ENCODE measurements around the gene HACE1.
A peak's percentile ranks its signal among the peaks of the same experiment; 100 is the strongest.

Gene HACE1

DNA sequence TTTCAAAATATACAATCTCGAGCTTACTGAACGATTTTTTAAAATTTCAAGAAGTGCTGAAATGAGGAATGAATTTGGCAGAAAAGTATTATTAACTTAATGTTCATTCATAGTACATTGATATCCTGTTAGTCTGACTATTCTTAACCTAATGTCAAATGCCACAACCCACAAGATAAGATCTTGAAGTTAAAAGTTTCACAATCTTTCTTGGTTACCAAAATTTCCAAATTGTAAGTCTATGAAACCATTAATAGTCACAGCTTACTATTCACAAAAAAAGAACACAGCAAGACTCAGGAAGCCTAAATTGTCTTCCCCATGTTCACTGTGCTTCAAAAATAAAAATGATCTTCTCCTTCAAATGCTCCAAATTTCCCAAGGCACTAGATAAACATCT is 71.3 kb downstream of the HACE1 start:
- ATAC-seq (ENCODE audit: insufficient read depth, low read depth), result peak; percentile 62
- H3K27ac ChIP-seq (ENCODE audit: low read length), result no peak overlapping the region
- no peak overlapping the region for H3K9ac ChIP-seq (ENCODE audit: low read depth, low read length)
- 0 out of 2 replicates have a peak, but pooled peaks cover 3% of the 10 kb centered on the region for H3K79me2 ChIP-seq (ENCODE audit: insufficient read depth, low read length)
- H3K36me3 ChIP-seq (ENCODE audit: insufficient read depth, low read length), result peaks cover 63% of the 10 kb centered on the region
- no peaks in the 10 kb centered on the region for H3K27me3 ChIP-seq (ENCODE audit: insufficient read depth, low read length, poor library complexity)
- H2AFZ ChIP-seq (ENCODE audit: low read depth, low read length), result no peak overlapping the region
- H3K9me3 ChIP-seq (ENCODE audit: insufficient read depth, low read length, severe bottlenecking), result no peaks in the 10 kb centered on the region
- no peak for DNase-seq
- no peak overlapping the region for H3K4me3 ChIP-seq (ENCODE audit: low read depth in 1 of 2, low read length in 2 of 2)
- H4K20me1 ChIP-seq (ENCODE audit: insufficient read depth, low read length), result no peaks in the 10 kb centered on the region
- no peak for TF ChIP-seq EZH2 (IDR thresholded peaks at IDR 0.05; ENCODE audit: borderline replicate concordance, low read depth, low read length, severe bottlenecking)
- H3K4me1 ChIP-seq (ENCODE audit: insufficient read depth, low read length), result peaks cover 23% of the 10 kb centered on the region
- H3K4me2 ChIP-seq (ENCODE audit: insufficient read depth, low read length), result no peak overlapping the region

DNA sequence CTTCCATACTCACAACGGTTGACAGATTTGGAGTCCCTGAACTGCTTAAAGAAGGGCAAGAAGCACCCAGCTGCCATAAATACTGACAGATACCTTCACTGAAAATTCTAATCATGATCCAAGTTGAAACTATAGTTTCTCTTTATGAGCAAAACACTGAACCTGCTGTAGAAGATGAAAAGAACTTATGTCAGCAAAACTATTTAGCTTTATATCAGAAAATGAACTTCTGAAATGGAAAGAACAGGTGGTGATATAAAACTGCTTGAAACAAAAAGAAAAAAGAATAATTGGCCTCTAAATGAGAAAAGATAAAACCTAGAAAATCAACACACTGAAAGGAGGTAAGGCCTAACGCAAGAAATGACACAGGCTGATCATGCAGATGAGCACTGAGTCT is 72.4 kb downstream of the HACE1 start:
- Histone ChIP-seq H3K9me3 (ENCODE audit: insufficient read depth, low read length, severe bottlenecking) (no peaks in the 10 kb centered on the region), H3K27ac (ENCODE audit: low read length) (no peak overlapping the region), H3K36me3 (ENCODE audit: insufficient read depth, low read length) (peaks cover 69% of the 10 kb centered on the region), H3K4me1 (ENCODE audit: insufficient read depth, low read length) (peaks cover 23% of the 10 kb centered on the region), H3K4me2 (ENCODE audit: insufficient read depth, low read length) (no peak overlapping the region), H3K4me3 (ENCODE audit: low read depth in 1 of 2, low read length in 2 of 2) (no peak overlapping the region), H3K27me3 (ENCODE audit: insufficient read depth, low read length, poor library complexity) (no peaks in the 10 kb centered on the region), H2AFZ (ENCODE audit: low read depth, low read length) (no peak overlapping the region), H3K9ac (ENCODE audit: low read depth, low read length) (no peak overlapping the region), H4K20me1 (ENCODE audit: insufficient read depth, low read length) (no peaks in the 10 kb centered on the region), H3K79me2 (ENCODE audit: insufficient read depth, low read length) (0 out of 2 replicates have a peak, but pooled peaks cover 3% of the 10 kb centered on the region)
- DNase-seq, result no peak
- TF ChIP-seq, protein P1, sequence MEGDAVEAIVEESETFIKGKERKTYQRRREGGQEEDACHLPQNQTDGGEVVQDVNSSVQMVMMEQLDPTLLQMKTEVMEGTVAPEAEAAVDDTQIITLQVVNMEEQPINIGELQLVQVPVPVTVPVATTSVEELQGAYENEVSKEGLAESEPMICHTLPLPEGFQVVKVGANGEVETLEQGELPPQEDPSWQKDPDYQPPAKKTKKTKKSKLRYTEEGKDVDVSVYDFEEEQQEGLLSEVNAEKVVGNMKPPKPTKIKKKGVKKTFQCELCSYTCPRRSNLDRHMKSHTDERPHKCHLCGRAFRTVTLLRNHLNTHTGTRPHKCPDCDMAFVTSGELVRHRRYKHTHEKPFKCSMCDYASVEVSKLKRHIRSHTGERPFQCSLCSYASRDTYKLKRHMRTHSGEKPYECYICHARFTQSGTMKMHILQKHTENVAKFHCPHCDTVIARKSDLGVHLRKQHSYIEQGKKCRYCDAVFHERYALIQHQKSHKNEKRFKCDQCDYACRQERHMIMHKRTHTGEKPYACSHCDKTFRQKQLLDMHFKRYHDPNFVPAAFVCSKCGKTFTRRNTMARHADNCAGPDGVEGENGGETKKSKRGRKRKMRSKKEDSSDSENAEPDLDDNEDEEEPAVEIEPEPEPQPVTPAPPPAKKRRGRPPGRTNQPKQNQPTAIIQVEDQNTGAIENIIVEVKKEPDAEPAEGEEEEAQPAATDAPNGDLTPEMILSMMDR (IDR thresholded peaks at IDR 0.05; ENCODE audit: borderline replicate concordance, extremely low read depth, low read length, poor library complexity, severe bottlenecking), result no peak
- TF ChIP-seq EZH2 (IDR thresholded peaks at IDR 0.05; ENCODE audit: borderline replicate concordance, low read depth, low read length, severe bottlenecking), result no peak
- ATAC-seq (ENCODE audit: insufficient read depth, low read depth), result no peak

DNA sequence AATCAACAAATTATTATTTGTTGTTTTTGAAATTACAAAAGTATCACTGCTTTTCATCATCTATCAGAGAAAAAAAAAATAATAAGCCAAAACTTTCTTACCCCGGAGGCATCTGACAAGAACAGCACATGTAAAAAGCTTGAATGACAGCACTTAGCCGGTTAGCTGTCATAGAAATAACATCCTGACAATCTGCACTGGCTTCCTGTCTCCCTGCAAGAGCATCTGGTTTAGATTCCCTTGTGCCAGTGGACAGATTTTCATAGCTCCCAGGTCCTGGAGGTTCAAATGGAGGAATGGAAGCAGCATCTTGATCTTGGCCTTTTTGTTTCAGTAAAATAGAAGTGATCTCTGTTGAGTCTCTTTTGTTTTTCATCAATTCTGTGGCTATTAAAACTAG is 74.8 kb downstream of the HACE1 start:
- no peak overlapping the region for H3K9ac ChIP-seq (ENCODE audit: low read depth, low read length)
- no peak overlapping the region for H2AFZ ChIP-seq (ENCODE audit: low read depth, low read length)
- DNase-seq (no peak), ATAC-seq (ENCODE audit: insufficient read depth, low read depth) (no peak)
- H3K27me3 ChIP-seq (ENCODE audit: insufficient read depth, low read length, poor library complexity), result no peaks in the 10 kb centered on the region
- H3K4me3 ChIP-seq (ENCODE audit: low read depth in 1 of 2, low read length in 2 of 2), result no peak overlapping the region
- TF ChIP-seq, protein P1 (IDR thresholded peaks at IDR 0.05; ENCODE audit: borderline replicate concordance, extremely low read depth, low read length, poor library complexity, severe bottlenecking), result no peak
- no peak for TF ChIP-seq EZH2 (IDR thresholded peaks at IDR 0.05; ENCODE audit: borderline replicate concordance, low read depth, low read length, severe bottlenecking)
- no peaks in the 10 kb centered on the region for H3K9me3 ChIP-seq (ENCODE audit: insufficient read depth, low read length, severe bottlenecking)
- no peaks in the 10 kb centered on the region for H4K20me1 ChIP-seq (ENCODE audit: insufficient read depth, low read length)
- H3K4me1 ChIP-seq (ENCODE audit: insufficient read depth, low read length), result peaks cover 16% of the 10 kb centered on the region
- 0 out of 2 replicates have a peak, but pooled peaks cover 3% of the 10 kb centered on the region for H3K79me2 ChIP-seq (ENCODE audit: insufficient read depth, low read length)
- H3K36me3 ChIP-seq (ENCODE audit: insufficient read depth, low read length), result peaks cover 74% of the 10 kb centered on the region
- no peak overlapping the region for H3K4me2 ChIP-seq (ENCODE audit: insufficient read depth, low read length)
- no peak overlapping the region for H3K27ac ChIP-seq (ENCODE audit: low read length)

DNA sequence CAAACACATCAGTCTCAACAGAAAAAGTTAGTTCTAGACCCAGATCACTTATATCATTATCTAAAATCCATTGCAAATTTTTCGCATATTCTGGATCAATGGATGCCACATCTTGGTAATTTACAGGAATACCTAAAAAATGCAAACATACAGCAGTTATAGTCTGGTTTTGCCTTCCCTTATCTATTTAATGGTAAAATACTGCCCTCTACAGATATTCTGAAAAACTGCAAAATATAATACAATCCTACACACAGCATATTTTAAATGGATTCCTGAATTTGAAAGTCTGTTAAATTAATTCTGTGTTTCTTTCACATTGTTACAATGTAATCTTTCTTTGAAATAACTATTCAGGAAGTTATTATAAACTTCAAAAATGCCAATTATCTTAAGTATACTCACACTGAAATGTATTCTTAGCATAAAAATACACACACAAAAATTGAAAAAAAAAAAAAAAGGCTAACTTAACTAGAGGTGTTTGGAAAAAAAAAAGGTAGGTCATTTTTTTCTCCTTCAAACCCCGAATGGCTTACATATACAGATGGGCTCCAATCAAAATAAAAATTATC is 88.4 kb downstream of the HACE1 start:
- no peaks in the 10 kb centered on the region for H3K27me3 ChIP-seq (ENCODE audit: insufficient read depth, low read length, poor library complexity)
- TF ChIP-seq, protein P1 (IDR thresholded peaks at IDR 0.05; ENCODE audit: borderline replicate concordance, extremely low read depth, low read length, poor library complexity, severe bottlenecking), result peak; percentile 77
- no peak for TF ChIP-seq EZH2 (IDR thresholded peaks at IDR 0.05; ENCODE audit: borderline replicate concordance, low read depth, low read length, severe bottlenecking)
- H3K9me3 ChIP-seq (ENCODE audit: insufficient read depth, low read length, severe bottlenecking), result no peaks in the 10 kb centered on the region
- H3K79me2 ChIP-seq (ENCODE audit: insufficient read depth, low read length), result no peaks in the 10 kb centered on the region
- DNase-seq (no peak), ATAC-seq (ENCODE audit: insufficient read depth, low read depth) (peak; percentile 91)
- H3K4me2 ChIP-seq (ENCODE audit: insufficient read depth, low read length), result no peak overlapping the region
- no peak overlapping the region for H3K9ac ChIP-seq (ENCODE audit: low read depth, low read length)
- H2AFZ ChIP-seq (ENCODE audit: low read depth, low read length), result no peak overlapping the region
- no peak overlapping the region for H3K4me3 ChIP-seq (ENCODE audit: low read depth in 1 of 2, low read length in 2 of 2)
- no peaks in the 10 kb centered on the region for H4K20me1 ChIP-seq (ENCODE audit: insufficient read depth, low read length)
- no peak overlapping the region for H3K27ac ChIP-seq (ENCODE audit: low read length)
- H3K36me3 ChIP-seq (ENCODE audit: insufficient read depth, low read length), result peaks cover 74% of the 10 kb centered on the region
- H3K4me1 ChIP-seq (ENCODE audit: insufficient read depth, low read length), result no peaks in the 10 kb centered on the region
